GM19395 (cell line): ENCODE measurements around the gene TIMM50.
A peak's percentile ranks its signal among the peaks of the same experiment; 100 is the strongest.
"Not testable (repeated sequence)": the region's sequence is repeated elsewhere in the genome, so short reads cannot be mapped to it uniquely, and the experiment has no call there.

Experiments used
- ATAC-seq: cut with Tn5 transposase; IDR thresholded peaks from one replicate; pipeline ENCODE4 v1.9.1; 2021; ENCODE audit warnings: mild to moderate bottlenecking, moderate library complexity; ENCODE audit not compliant: unreplicated experiment

The TIMM50 gene

GRCh38 chr19:39480337-39481228 is at the start of gene TIMM50:
Gene TIMM50 (plus strand): TSS chr19:39480838. CDS start chr19:39480854, 16 bp downstream.
- peak; percentile 88 for ATAC-seq

GRCh38 chr19:39432677-39433025 is 48.0 kb upstream of the TIMM50 start:
- no peak for ATAC-seq

GRCh38 chr19:39433480-39434079 is 47.1 kb upstream of the TIMM50 start:
- no peak for ATAC-seq

GRCh38 chr19:39434123-39435076 is 46.2 kb upstream of the TIMM50 start:
- no peak for ATAC-seq

- ATAC-seq, result peak; percentile 58
These were observed 44.9 kb upstream of the TIMM50 start, which contains the start of gene RPS16 for GRCh38 chr19:39435499-39436349. Gene RPS16 (minus strand): TSS chr19:39435949. CDS start chr19:39435895, 54 bp downstream.

- no peak for ATAC-seq
These were observed 44.3 kb upstream of the TIMM50 start for GRCh38 chr19:39436350-39436716.

- no peak for ATAC-seq
These were observed 42.2 kb upstream of the TIMM50 start for GRCh38 chr19:39438270-39438934.

- ATAC-seq, result no peak
These were observed 35.9 kb upstream of the TIMM50 start for GRCh38 chr19:39444598-39445195.

- ATAC-seq, result peak; percentile 74
These were observed 35.2 kb upstream of the TIMM50 start, which contains the start of gene SUPT5H for GRCh38 chr19:39445196-39446111. Gene SUPT5H (plus strand): TSS chr19:39445582. CDS start chr19:39445891, 309 bp downstream.

GRCh38 chr19:39446365-39447084 is 34.1 kb upstream of the TIMM50 start:
- ATAC-seq, result no peak

GRCh38 chr19:39448271-39448670 is 32.4 kb upstream of the TIMM50 start:
- ATAC-seq, result no peak

- no peak for ATAC-seq
These were observed 31.4 kb upstream of the TIMM50 start for GRCh38 chr19:39449116-39449797.

- ATAC-seq, result not testable (repeated sequence)
These were observed 29.4 kb upstream of the TIMM50 start for GRCh38 chr19:39451257-39451656.

GRCh38 chr19:39463403-39463802 is 17.2 kb upstream of the TIMM50 start:
- ATAC-seq, result no peak

- no peak for ATAC-seq
These were observed 14.5 kb upstream of the TIMM50 start for GRCh38 chr19:39465956-39466747.

GRCh38 chr19:39467941-39468340 is 12.7 kb upstream of the TIMM50 start:
- no peak for ATAC-seq
